HL-60 (cell line): ENCODE measurements around the gene SIX5.
"Not testable (repeated sequence)": the region's sequence is repeated elsewhere in the genome, so short reads cannot be mapped to it uniquely, and the experiment has no call there.

ENCODE experiments used
- DNase-seq, 2 experiments: peaks; one replicate each; pipeline ENCODE4 v3.0.0-alpha.2; 2010 to 2020; ENCODE audit warnings: low read depth in 1 of 2, low spot score in 1 of 2
- H3K27ac ChIP-seq: fragments of 250-450 bp; sonication (Bioruptor Pico); replicated peaks from 2 replicates; pipeline ENCODE4 v1.5.1; 2020; ENCODE audit warnings: mild to moderate bottlenecking, moderate library complexity
- H3K27me3 ChIP-seq: fragments of 250-450 bp; sonication (Bioruptor Pico); 2 replicates; pipeline ENCODE4 v1.5.1; 2021; ENCODE audit warnings: mild to moderate bottlenecking, moderate library complexity; ENCODE audit not compliant: insufficient read depth, poor library complexity, severe bottlenecking
- H3K4me3 ChIP-seq: replicated peaks from 2 replicates; pipeline ENCODE4 v1.5.1; 2011; ENCODE audit warnings: mild to moderate bottlenecking, control low read depth, low read length; ENCODE audit not compliant: insufficient read depth
- CTCF ChIP-seq: IDR thresholded peaks from one replicate; pipeline ENCODE4 v1.5.1; 2011; ENCODE audit warnings: low read length, control low read depth, inconsistent platforms; ENCODE audit not compliant: insufficient read depth
- GABPA ChIP-seq: IDR thresholded peaks from 2 replicates; pipeline ENCODE4 v1.6.1; 2012; ENCODE audit warnings: low read depth
- POLR2AphosphoS5 ChIP-seq: IDR thresholded peaks from 2 replicates; pipeline ENCODE4 v1.6.1; 2012; ENCODE audit warnings: low read depth
- SPI1 ChIP-seq: IDR thresholded peaks from 2 replicates; pipeline ENCODE4 v1.6.1; 2012; ENCODE audit warnings: low read depth, mild to moderate bottlenecking, borderline replicate concordance
- TF ChIP-seq, protein P1 (sequence below): IDR thresholded peaks from 2 replicates; pipeline ENCODE4 v1.6.1; 2012; ENCODE audit warnings: low read depth; ENCODE audit not compliant: insufficient replicate concordance

The SIX5 gene

DNA sequence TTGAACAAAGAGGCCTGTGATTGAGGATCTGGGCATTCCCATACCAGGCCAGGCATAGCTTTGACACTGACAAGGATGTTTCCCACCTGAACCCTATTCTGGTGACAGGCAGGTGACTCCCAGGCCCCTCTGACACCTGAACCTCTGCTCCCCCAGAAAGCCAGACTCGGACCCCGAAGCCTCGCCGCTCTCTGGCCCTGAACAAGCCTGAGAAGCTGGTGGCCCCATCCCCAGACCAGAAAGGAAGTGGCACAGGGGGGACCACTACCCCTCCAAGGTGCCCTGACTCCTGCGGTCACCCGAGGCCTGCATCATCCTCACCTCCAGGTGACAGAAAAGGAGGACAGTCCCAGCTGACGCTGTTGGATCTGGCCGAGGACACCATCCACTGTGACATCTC is 14.7 kb downstream of the SIX5 start:
- H3K27ac ChIP-seq = no peak overlapping the region
- H3K27me3 ChIP-seq = no peaks in the 10 kb centered on the region

GRCh38 chr19:45753548-45753947 is 15.5 kb downstream of the SIX5 start:
- no peak overlapping the region for H3K4me3 ChIP-seq
- H3K27me3 ChIP-seq = peaks cover 1% of the 10 kb centered on the region
- DNase-seq = no peak
- TF ChIP-seq SPI1 (no peak), GABPA (no peak), CTCF (no peak), POLR2AphosphoS5 (no peak)
- TF ChIP-seq, protein P1, sequence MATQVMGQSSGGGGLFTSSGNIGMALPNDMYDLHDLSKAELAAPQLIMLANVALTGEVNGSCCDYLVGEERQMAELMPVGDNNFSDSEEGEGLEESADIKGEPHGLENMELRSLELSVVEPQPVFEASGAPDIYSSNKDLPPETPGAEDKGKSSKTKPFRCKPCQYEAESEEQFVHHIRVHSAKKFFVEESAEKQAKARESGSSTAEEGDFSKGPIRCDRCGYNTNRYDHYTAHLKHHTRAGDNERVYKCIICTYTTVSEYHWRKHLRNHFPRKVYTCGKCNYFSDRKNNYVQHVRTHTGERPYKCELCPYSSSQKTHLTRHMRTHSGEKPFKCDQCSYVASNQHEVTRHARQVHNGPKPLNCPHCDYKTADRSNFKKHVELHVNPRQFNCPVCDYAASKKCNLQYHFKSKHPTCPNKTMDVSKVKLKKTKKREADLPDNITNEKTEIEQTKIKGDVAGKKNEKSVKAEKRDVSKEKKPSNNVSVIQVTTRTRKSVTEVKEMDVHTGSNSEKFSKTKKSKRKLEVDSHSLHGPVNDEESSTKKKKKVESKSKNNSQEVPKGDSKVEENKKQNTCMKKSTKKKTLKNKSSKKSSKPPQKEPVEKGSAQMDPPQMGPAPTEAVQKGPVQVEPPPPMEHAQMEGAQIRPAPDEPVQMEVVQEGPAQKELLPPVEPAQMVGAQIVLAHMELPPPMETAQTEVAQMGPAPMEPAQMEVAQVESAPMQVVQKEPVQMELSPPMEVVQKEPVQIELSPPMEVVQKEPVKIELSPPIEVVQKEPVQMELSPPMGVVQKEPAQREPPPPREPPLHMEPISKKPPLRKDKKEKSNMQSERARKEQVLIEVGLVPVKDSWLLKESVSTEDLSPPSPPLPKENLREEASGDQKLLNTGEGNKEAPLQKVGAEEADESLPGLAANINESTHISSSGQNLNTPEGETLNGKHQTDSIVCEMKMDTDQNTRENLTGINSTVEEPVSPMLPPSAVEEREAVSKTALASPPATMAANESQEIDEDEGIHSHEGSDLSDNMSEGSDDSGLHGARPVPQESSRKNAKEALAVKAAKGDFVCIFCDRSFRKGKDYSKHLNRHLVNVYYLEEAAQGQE = no peak
- H3K27ac ChIP-seq = no peak overlapping the region

More for the DNA sequence above, 14.7 kb downstream of the SIX5 start:
- TF ChIP-seq POLR2AphosphoS5 (no peak), CTCF (no peak), SPI1 (no peak), GABPA (no peak)
- TF ChIP-seq, protein P1 = no peak
- no peak overlapping the region for H3K4me3 ChIP-seq
- no peak for DNase-seq

DNA sequence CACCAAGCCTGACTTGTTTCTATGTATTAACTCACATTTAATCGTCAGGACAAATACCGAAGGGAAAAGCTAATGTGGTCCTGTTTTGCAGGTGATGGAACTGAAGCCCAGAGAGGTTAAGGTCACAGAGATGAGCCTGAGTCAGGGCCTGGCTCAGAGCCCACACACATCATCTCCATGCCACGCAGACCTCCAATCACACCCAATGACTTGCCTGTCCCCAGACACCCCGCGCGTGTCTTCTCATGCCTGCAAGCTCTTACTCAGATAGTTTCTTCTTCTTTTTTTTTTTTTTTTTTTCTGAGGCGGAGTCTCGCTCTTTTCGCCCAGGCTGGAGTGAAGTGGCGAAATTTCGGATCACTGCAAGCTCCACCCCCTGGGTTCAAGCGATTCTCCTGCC is 16.4 kb downstream of the SIX5 start:
- H3K27me3 ChIP-seq = peaks cover 3% of the 10 kb centered on the region
- no peak for DNase-seq
- no peak overlapping the region for H3K27ac ChIP-seq
- TF ChIP-seq, protein P1 = no peak
- no peak for TF ChIP-seq POLR2AphosphoS5
- no peak for TF ChIP-seq CTCF
- no peak for TF ChIP-seq GABPA
- TF ChIP-seq SPI1 = no peak
- no peak overlapping the region for H3K4me3 ChIP-seq

DNA sequence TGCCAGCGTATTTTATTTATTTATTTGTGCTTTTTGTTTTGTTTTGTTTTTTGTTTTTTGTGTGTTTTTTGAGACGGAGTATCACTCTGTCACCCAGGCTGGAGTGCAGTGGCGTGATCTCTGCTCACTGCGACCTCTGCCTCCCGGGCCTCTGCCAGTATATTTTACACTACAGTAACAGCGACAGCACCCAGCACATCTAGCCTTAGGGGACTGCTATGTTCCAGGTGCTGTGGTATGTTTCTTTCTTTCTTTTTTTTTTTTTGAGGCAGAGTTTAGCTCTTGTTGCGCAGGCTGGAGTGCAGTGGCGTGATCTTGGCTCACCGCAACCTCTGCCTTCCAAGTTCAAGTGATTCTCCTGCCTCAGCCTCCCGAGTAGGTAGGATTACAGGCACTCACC is 17.6 kb downstream of the SIX5 start:
- DNase-seq = not testable (repeated sequence)

More for the DNA sequence above, 17.6 kb downstream of the SIX5 start:
- H3K4me3 ChIP-seq, H3K27me3 ChIP-seq, H3K27ac ChIP-seq: not testable (repeated sequence)
